Epidermal melanocyte (primary cell): ENCODE results near the gene CBX5.
"Not testable (repeated sequence)": the region's sequence is repeated elsewhere in the genome, so short reads cannot be mapped to it uniquely, and the experiment has no call there.

Source experiments
- DNase-seq: peaks from one replicate; pipeline ENCODE4 v3.0.0; 2011; ENCODE audit warnings: low spot score; ENCODE audit not compliant: insufficient read length

CBX5 gene

DNA sequence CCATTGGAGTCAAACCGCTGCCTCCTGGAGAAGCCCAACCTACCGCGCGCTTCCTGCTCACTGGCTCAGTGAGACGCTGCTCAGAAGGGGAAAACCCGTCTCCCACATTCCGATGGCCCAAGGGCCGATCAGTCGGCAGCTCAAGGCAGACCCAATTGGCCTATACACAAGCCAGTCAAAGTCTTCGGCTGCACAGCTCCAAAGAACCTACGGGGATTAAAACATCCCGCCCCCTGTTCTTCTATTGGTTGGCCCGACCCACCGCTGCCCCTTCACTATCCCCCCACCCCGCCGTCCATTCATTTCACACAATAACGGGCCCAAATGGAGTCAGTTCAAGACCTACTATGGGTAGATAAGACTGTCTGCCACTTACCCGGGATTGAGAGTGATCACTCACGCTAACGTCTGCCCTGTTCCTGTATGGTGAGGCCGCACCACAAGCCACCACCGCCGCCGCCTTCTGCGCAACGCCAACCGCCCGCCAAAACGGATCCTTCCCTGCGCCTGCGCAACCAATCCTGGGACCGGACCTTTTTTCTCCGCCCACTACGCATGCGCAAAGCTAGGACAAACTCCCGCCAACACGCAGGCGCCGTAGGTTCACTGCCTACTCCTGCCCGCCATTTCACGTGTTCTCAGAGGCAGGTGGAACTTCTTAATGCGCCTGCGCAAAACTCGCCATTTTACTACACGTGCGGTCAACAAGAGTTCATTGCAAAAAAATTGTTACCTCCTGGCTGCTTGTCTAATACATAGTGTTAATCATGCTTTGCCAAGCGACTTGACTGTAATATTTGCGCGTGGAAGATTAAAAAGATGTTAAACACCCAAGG is at the start of gene CBX5:
Gene CBX5 (minus strand): TSS at position 491 of the 836 bp plus-strand sequence. CDS start 22,472 bp downstream, outside the sequence.
- peak; percentile 94 for DNase-seq

DNA sequence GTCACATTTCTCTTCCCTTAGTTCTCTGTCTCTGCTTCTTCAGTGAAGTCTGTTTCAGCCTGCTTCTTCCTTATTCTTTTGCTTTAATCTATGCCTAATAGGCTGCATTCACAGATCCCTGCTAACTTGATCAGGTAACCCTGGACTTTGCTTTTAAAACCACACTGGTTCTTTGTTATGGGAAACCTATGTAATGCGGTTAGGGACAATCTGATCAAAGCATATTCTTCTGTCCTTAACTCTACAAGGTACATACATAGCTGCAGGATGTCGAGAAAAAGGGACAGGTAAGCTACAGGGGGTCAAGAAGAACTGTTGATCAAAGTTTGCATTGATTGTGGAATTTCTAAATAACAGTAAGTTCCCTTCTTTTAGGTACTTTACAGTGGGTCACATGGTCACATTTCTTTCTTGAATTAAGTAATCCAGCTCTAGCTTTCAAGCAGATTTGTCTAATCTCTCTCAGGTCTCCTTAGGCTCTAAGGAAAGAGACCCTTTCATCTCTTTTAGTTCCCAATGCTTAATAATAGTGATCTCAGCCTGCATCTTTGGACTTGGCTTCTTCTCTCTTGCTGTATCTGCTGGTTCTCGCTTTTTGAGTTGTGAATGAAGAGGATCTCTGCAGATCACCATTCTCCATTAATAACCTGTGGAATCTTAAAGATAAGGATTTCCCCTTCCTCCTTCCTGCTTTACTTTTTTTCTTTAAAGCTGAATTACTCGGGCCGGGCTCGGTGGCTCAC is 48.8 kb upstream of the CBX5 start:
- no peak for DNase-seq

DNA sequence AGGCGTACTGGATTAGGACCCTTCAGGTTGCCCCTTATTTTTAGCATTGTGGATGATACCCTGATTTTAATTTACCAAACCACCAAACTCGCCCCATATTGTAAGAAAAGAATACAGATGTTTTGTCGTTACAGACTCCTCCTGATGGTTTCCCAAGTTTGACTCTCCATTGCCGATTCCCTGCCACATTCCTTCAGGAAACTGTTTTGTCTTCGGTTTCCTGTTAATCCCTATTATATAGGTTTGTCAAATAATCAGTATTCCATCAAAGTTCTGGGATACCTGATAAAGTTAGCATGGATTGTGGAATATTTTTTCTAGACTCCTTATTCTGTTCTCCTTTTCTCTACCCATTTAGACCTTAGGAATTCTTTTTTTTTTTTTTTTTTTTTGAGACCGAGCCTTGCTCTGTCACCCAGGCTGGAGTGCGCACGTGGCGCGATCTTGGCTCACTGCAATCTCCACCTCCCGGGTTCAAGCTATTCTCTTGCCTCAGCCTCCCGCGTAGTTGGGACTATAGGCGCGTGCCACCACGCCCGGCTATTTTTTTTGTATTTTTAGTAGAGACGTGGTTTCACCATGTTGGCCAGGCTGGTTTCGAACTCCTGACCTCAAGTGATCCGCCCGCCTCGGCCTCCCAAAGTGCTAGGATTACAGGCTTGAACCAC is 45.7 kb upstream of the CBX5 start:
- not testable (repeated sequence) for DNase-seq

DNA sequence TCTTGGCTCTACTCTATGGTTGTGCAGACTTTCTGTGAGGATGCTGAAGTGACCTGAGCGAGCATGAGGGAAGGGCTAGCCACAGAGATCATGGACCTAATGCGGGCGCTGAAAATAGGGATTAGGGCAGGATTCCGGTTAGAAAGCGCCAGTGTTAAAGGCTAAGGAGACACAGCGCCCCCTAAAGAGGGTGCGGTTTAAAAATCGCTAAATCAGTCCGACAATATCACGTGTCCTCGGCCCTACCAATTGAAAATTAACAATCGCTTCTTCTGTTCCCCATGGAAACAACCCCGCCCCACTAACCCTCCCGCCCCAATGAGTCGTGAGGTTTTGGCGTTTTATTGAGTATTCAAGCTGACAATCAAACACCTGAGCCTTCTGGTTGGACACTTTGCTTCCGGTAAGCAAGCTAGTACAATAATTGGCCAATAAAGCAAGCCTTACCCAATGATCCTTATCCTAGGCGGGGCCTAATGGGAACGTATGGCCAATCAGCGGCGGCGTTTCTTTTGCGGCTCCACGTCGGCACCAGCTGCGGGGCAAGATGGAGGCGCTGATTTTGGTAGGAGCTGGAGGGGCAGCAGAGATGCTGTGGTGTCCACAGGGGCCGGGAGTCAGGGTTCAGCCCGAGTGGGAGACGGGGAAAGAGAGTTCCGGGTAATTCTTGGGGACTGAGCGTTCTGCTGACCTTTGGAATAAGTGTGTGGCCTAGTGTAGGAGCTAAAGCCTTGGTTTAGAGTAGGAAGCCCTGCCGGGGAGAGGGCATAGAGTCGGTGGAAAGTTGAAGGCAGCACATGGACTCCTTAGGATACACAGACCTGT is 44.9 kb upstream of the CBX5 start, which contains the start of gene COPZ1:
Gene COPZ1 (plus strand): TSS at position 515 of the 825 bp plus-strand sequence. CDS start 33 bp downstream, at position 548.
- peak; percentile 96 for DNase-seq

DNA sequence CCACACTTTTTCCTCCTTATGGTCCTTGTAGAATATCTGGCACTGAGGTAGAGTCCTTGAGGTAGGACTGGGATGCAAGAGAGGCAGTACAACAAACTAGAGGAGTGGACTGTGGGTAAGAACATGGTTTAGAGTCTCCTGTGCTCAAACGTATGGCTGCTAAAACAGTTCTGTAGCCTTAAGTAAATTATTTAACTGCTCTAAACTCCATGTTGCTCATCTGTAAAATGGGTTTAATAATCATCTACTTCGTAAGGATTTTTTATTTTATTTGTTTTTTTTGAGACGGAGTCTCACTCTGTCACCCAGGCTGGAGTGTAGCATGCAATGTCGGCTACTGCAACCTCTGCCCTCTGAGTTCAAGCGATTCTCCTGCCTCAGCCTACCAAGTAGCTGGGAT is 41.4 kb upstream of the CBX5 start:
- DNase-seq = no peak

DNA sequence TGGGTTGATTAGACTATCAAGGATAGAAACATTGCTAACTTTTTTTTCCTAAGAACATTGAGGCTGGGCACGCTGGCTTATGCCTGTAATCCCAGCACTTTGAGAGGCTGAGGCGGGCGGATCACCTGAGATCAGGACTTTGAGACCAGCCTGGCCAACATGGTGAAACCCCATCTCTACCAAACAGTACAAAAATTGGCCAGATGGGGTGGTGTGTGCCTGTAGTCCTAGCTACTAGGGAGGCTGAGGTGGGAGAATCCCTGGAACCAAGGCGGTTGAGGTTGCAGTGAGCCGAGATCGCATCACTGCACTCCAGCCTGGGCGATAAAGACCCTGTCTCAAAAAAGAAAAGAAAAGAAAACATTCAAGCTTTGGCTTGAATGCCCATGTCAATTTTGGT is 32.4 kb upstream of the CBX5 start:
- not testable (repeated sequence) for DNase-seq

DNA sequence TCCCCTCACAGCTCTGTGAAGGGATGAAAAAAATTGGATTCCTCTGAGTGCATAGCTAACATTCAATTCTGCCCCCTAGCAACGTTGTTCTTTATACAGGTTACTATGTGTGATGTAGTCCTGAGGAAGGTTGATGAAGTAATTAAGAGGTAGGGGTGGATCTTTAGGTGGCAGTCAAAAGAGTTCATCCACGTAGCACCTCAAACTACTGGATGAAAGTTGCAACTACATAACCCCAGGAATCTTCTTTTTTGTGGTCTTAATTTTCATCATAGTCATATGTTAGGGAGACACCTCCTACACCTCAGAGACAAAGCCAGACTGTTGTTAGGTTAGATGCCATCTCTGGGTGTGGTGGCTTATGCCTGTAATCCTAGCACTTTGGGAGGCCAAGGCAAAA is 31.1 kb upstream of the CBX5 start:
- DNase-seq = no peak

DNA sequence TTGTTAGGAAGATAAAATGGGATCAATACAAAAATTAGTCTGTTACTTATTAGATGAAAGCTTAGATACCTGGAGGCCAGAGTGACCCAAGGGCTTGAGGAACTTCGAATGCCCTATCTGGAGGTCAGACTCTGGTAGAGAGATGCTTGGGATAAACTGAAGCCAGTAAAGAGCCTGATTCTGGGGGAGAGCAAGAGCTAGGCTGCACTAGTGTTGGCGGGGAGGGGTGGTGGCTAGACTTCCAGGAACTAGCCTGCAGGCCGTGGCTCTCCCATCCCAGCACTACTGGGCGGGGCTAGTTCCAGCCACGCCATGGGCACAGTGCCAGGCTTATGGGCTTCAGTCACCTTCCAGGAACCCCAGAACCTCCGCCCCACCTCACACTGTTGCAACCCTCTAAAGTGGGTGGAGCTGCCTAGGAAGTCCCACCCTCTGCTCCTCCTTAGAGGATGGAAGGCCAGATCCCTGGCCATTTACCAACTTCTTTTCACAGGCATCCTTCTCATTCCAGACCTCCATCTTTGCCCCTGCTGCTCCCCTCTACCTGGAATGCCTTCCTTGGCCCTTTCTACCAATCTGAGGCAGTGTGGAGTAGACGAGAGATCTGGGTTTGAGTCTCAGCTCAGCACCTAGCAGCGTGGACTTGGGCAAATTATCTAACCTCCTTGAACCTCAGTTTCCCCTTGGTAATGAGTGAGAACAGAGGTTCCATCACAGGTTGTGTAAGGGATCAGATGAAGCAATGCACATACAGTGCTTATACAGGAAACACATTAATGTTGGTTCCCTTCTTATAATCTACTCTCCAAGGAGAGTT is 27.2 kb upstream of the CBX5 start:
- DNase-seq = no peak

DNA sequence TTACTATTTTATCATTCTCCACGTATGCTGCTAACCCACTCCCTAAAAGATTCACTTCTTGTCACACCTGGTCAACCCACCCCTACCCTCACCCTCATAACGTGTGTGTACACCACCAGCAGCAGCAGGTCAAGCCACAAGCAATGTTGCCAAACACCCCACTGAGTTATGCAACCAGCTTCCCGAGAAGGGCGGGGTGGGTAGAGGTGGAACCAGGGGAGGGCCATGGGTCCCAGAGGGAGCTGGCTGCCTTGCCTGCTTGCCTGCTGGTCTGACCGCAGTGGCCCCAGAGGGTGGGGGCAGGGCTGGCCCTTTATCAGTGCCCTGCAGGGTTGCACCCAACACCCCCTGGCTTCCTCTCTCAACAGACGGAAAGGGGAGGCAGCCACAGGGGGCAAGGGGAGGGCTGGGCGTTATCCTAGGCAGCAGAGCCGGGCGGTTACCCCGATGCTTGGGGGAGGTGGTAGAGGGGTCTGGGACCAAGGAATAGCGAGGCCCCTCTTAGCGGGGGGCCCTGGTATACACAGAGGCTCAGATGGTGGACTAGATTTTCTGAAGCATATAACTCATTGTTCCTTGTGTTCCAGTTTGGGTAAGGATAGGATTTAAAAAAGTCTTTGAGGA is 24.4 kb upstream of the CBX5 start:
- no peak for DNase-seq

DNA sequence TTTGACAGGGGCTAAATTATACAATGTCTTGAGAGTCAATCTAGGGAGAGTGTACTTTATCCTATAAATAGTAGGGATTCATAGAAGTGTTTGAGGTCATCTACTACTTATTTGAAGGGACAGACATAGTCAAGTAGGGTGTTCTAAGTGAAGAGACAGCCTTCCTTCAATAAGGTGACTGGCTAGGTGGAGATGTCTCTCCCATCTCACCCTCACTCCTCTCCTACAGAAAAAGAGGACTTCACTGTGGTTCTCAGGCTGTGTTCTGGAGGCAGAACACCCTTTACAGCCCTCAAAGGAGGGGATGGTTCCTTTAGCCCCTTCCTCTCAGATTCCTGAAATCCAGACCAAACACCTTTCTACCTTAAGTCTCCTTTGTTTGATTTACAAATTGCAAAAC is 23.7 kb upstream of the CBX5 start:
- no peak for DNase-seq

DNA sequence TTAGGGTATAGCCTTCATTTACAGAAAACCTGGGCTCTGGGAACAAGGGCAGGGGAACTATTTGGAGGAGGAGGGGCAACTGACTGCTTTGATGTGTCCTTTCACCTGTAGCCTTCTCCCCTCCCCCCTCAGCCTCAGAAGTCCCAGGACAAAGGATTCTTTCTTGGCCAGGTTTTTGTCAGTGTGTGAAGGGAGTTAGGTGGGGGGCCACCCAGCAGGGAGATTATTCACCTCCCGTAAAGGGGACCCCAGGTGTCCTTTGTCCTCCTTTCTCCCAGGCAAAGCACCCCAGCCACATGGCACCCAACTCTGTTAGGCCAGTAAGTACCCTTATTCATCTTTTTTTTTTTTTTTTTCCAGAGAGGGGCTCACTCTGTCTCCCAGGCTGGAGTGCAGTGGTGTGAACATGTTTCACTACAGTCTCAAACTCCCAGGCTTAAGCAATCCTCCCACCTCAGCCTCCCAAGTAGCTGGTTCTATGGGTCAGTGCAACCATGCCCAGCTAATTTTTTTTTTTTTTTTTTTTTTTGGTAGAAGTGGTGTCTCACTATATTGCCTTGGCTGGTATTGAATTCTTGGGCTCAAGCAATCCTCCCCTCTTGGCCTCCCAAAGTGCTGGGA is 21.6 kb upstream of the CBX5 start:
- no peak for DNase-seq

DNA sequence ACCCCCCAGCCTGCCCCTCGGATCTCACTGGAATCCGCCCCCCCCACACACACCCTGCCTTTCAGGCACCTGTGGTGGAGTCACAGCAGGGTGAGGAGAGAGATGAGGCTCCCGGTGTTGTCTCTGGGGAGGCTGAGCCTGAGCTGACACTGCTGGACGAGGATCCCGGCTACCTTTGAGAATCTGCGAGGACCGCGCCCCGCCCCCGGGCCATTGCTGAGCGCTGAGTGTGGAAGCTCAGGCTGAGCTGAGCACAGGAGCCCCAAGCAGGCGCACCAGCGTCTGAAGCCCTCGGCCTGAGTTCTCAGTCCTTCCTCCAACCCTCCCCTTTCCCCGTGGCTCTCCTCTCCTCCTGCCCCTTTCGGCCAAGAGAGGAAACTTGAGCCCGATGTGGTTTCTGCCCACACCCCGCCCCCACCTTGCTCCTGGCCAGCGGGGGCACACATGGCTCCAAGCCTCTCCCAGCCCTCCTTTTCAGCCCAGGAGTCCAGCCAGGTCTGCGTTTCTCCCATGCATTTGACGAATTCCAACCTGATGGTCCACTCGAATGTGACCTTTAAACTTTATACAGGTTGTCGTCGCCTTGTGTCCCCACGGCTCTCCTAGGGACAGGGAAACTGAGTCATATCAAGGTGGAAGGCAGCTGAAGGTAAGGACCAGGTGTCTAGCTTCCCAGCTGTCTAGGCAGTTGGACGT is 21.0 kb upstream of the CBX5 start, which contains the start of gene NFE2:
Gene NFE2 (minus strand): TSS at position 284 of the 696 bp plus-strand sequence. CDS start 5,767 bp downstream, outside the sequence.
- no peak for DNase-seq

DNA sequence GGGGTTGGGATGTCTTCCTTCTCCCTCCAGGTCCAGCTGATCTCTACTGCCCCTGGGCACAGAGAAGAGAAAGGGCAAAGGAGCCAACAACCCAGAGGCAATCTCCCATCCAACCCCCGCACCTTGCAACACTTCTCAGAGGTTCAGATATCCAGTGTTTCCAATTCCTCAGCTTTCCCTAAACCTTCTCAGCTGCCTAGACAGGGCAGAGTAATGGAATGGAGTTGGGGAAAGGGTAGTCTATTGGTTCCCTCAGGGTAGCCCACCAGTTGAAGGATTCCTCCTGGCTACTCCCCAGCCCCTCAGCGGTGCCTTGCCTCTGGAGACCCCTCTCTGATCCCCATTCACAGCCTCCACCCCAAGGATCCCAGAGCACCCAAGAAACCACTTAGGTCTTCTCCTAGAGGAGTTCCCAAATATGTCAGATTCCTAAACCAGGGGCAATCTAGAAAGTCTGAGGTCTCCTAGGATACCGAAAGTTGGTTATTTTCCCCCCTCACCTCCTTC is 20.4 kb upstream of the CBX5 start:
- no peak for DNase-seq

DNA sequence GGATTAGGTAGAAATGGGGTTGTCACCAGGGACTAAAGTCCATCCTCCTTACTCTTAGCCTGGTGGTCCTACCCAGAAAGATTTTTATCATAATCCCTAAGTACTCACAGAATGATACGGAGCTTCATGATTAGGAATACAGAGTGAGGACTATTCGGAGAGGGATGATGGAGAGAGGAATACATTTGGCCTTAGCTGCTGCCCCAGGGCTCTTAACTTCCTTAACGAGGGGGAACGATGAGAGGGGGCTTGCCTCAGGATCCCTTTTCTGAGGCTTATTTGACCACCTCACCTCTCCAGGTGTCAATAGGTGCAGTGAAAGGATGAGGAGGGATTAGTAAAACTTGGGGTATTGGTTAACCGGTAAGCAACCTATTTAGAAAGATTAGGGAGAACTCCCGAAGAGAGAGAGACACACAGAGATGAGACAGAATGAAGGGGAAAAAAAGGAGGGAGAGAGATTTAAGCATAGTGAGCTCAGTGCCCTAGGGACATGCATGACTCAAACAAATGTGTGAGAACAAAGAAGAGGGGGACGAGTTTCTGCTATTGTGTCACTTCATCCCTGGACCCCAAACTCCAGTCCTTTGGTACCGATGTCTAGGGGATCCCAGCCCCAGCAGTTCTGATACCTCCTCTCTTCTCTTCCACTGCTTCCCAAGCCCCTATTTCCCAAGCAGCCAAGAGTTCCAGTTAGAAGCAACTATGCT is 19.7 kb upstream of the CBX5 start:
- no peak for DNase-seq

DNA sequence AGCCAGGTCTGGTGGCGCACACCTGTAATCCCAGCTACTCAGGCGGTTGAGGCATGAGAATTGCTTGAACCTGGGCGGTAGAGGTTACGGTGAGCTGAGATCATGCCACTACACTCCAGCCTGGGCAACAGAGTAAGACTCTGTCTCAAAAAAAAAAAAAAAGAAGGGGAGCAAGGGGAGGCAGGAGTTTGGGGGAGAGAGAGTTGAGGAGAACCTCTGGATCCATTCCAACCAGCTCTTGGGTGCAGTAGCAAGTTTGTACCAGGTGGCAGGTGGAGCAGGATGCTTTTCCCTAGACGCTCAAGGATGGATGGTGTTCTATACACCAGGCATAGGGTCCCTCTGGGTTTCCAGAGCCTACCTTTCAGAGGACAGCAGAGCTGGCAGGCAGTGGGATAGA is 19.0 kb upstream of the CBX5 start:
- no peak for DNase-seq

DNA sequence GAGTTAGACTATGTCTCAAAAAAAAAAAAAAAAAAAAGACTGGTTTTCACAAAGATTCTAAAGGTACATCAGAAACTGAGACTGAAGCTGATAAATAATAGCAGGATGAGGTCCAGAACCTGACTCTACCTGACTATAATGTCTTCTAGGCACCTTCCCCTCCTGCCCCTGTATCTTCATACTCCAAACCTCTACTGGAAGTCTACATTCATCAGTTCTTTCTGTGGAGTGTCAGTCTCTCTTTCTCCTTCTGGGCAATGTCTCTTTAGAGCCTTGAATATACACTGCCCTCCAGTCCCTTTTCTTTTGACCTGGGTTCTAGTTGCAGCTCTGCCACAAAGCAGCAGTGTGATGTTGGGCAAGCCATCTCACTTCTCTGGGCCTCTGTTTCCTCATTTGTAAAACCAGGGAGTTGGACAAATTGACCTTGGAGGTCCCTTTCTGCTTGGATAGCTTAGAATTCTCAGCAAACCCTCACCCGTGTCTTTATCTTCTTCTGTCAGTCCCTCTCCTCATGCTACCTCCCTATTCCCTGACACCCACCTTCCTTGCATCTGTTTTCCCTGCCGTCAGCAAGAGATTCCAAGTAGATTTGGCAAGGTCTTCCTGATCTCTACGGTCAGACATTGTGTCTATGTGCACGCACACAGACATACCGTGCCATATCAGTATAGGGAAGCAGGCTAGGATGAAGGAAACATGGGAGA is 16.6 kb upstream of the CBX5 start:
- DNase-seq = no peak

DNA sequence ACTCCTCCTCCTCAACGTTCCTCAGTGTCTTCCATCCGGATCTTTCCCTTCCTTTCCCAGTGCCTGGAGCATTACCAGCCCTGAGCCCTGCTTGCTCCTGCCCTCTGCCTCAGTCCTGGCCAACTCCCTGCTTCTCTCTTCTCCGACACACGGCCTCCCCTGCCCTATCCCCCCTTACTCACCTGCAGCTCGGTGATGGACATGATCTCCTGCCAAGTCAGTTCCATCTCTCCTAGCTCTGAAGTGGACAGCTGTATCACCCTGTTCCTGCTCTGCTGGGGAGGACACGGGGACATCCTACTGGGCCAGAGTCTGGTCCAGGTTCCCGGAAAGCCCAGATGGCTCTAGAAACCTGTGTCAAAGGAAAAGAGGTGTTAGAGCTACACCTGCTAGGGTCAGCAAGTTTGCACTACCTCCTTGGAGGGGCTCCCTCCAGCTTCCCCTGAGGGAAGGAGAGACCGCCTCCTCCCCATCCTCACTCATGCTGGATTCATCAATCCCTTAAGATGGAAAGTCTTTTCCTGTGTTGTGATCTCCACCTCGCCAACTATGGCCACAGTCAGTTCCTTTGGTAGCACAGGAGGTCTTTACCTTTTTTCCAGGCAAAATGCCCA is 15.1 kb upstream of the CBX5 start:
- no peak for DNase-seq
